HG03520 (cell line): ENCODE results near the gene COPG1.
"Not testable (repeated sequence)": the region's sequence is repeated elsewhere in the genome, so short reads cannot be mapped to it uniquely, and the experiment has no call there.

Experiments
- ATAC-seq: cut with Tn5 transposase; IDR thresholded peaks from one replicate; pipeline ENCODE4 v1.9.1; 2021; ENCODE audit warnings: mild to moderate bottlenecking, moderate library complexity; ENCODE audit not compliant: unreplicated experiment

COPG1 gene

GRCh38 chr3:129239991-129240390, 9.4 kb upstream of the COPG1 start:
- ATAC-seq = no peak

DNA sequence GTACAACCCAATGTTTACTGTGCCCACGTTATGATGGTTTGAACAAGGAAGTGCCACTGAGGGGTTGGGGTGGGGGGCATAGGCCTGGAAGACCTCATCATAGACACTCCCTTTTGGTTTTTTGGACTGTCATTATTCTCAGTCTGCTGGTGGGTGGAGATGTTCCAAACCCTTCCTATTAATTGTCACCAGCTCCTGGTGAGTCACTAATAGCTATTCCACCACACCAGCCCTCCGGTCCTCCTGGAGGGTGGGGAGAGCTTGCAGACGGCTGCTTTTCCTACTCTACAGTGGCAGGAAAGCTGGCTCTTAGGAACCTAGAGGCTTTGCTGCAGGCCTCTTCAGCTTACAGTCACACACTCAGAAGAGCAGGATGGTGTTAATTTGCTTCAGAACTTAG, 9.0 kb upstream of the COPG1 start:
- ATAC-seq = no peak

GRCh38 chr3:129245141-129245540, 4.3 kb upstream of the COPG1 start:
- no peak for ATAC-seq

DNA sequence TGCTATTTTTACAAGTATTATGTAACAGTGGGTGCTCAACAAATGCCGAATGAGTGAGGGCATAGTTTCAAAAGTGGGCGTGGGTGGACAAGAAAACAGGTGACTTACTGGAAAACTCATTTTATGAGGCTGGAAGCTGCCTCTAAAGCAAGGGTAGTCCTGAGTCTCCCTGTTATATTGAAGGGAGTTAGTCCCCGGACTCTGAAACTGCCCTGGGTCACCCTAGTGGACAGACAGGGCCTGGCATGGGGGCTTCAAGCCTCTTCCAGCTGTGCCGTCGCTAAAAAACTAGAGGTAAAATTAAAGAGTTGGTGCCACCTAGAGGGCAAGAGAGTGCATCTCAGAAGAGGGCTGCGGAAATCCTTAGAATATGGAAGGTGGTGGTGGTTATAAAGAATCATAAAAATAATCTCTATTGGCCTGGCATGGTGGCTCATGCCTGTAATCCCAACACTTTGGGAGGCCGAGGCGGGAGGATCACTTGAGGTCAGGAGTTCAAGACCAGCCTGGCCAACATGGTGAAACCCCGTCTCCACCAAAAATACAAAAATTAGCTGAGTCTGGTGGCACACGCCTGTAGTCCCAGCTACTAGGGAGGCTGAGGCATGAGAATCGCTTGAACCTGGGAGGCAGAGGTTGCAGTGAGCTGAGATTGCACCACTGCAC, 3.6 kb upstream of the COPG1 start:
- peak; percentile 57 for ATAC-seq

GRCh38 chr3:129246636-129247035, 2.8 kb upstream of the COPG1 start:
- no peak for ATAC-seq

DNA sequence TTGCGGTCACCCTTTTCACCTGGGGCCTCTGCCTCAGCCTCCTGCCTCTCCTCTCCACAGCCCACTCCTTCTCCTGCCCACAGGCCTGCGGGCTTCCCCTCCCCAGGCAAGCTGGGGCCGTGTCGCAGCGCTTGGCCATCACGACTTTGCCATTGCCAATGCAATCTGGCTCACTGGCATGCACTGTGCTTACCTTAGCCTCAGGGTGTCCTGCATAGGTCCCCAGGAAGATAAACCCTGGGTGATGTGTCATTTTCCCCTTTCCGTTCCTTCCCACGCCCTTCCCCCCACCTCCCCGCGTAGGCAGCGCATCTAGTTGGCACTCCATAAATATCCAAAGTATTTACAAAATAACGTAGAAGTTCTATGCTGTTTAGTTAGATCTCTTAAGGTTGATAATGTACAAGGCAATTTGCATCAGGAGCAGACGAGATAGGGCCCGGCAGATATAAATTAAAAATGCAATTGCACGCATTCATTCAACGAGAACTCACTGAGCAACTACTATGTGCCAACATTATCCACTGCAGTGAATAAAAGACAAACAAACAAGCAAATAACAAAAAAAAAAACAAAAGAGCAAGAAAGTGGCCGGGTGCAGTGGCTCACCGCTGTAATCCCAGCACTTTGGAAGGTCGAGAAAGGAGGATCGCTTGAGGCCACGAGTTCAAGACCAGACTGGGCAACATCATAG, 973 bp upstream of the COPG1 start:
- no peak for ATAC-seq

DNA sequence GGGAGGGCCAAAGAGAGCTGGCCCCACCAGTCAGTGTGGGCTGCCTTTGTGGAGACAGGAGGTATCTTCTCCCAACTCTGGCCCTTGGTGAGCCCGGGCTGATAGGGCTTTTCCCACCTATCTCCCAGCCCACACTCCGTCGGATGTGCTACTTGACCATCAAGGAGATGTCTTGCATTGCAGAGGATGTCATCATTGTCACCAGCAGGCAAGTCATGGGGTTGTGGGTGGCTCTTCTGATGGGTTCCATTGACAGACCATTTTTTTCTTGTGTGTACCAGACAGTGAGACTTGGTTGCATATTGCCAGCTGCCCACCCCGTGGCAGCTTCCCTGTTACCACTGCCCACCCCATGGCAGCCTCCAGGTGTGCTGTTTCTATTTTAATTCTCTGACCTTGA, 3.3 kb downstream of the COPG1 start:
- no peak for ATAC-seq

GRCh38 chr3:129254536-129255230, 5.3 kb downstream of the COPG1 start:
- ATAC-seq = no peak

DNA sequence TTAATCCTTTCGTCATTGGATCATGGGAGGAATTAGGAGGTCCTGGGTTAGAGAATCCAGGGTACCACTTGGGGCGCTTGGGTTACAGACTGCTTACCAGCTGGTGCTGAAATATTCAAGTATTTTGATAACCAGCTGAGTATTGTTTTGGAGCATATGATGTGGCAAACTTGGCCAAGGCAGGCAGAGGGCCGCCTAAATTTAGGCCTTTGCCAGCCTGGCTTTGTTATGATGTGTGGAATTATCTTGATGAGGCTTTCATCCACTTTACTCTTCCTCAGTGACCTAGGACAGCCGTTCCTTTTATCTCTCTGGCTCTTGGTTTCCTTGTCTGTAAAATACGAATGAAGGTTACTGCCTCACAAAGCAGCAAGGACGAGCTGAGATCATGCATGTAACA, 6.9 kb downstream of the COPG1 start:
- no peak for ATAC-seq

DNA sequence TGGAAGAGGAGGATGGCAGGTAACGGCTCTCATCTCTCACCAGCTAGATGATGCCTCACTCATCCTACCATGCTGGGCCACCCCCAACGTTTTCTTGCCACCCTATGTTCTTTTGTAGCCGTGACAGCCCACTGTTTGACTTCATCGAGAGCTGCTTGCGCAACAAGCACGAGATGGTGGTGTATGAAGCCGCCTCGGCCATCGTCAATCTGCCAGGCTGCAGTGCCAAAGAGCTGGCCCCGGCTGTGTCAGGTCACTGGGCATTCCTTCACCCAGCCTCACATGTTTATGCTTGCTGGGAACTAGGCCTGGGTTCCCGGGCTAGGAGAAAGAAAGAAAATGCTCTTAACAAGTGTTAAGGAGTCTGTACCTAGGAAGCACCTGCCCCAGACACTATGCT, 8.2 kb downstream of the COPG1 start:
- ATAC-seq = no peak

DNA sequence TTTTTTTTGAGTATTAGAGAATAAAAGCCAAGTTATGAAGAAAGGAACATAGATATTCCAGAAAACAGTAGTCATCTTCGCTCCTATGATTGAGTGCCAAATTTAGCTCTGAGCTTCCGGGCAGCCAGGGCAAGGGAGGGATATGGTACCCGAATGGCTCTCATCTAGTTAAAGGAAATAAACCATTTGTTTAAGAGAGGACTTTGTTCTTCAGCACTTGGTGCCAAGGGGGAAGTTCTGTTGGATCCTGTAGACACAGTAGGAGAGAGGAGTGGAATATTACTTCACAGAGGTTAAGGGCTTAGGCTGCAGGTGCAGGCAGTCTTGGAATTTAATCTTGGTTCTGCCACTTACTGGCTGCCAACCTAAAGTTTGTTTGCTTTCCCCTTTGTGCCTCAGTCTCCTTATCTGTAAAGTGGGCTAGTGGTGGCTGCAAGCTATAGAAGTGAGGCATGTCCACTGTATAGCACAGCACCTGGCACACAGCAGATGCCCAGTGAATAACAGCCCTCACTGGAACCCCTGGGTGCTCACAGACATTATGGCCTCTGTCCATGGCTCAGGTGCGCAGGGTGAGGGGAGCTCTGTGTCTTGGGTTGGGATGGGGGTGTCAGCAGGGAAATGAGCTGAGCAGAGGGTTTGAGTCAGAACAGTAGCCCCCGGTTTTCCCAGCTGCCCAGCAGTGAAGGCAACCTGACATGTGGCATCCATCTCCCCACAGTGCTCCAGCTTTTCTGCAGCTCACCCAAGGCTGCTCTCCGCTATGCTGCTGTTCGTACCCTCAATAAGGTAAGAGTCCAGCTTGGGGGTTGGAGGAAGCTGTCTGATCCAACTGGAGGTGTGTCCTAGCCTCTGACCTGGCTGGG, 10.4 kb downstream of the COPG1 start:
- no peak for ATAC-seq

DNA sequence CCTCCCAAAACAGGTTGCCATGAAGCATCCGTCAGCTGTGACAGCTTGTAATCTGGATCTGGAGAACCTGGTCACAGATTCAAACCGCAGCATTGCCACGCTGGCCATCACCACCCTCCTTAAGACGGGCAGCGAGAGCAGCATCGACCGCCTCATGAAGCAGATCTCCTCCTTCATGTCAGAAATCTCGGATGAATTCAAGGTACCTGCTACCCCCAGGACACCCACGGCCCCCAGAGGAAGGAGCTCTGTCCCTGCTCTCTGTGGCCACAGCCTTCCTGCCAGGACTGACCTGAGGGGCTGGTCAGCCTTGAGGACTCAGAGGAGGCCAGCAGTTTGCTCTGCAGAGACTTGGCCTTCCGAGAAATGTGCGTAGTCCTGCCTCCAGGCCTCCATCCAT, 11.2 kb downstream of the COPG1 start:
- ATAC-seq = no peak

- ATAC-seq = no peak
These were observed 12.5 kb downstream of the COPG1 start for GRCh38 chr3:129261894-129262293.

GRCh38 chr3:129263161-129263910, 13.9 kb downstream of the COPG1 start:
- ATAC-seq = no peak

DNA sequence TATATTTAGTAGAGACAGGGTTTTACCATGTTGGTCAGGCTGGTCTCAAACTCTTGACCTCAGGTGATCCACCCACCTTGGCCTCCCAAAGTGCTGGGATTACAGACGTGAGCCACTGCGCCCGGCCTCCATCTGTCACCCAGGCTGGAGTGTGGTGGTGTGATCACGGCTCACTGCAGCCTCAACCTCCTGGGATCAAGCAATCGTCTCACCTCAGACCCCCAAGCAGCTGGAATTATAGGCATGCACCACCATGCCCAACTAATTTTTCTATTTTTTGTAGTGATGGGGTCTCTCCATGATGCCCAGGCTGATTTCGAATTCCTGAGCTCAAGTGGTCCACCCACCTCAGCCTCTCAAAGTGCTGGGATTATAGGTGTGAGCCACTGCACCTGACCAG, 15.6 kb downstream of the COPG1 start:
- not testable (repeated sequence) for ATAC-seq

- ATAC-seq = no peak
These were observed 17.2 kb downstream of the COPG1 start for GRCh38 chr3:129266651-129267050.

DNA sequence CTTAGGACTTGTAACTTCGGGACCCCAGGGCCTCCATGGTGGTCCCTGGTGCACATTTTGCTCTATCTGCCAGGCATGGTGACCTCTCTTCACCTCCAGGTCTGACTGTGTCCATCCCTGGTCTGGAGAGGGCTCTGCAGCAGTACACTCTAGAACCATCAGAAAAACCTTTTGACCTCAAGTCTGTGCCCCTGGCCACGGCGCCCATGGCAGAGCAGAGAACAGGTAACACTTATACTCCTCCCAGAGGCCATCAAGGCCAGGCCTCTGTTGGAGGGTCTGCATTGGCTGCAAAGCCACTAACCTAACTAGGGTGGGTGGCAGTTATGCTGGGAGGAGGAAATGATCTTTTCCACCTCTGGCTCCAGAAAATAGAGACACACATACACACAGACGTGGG, 19.0 kb downstream of the COPG1 start:
- no peak for ATAC-seq

- ATAC-seq = no peak
These were observed 22.3 kb downstream of the COPG1 start for GRCh38 chr3:129271674-129272073.

DNA sequence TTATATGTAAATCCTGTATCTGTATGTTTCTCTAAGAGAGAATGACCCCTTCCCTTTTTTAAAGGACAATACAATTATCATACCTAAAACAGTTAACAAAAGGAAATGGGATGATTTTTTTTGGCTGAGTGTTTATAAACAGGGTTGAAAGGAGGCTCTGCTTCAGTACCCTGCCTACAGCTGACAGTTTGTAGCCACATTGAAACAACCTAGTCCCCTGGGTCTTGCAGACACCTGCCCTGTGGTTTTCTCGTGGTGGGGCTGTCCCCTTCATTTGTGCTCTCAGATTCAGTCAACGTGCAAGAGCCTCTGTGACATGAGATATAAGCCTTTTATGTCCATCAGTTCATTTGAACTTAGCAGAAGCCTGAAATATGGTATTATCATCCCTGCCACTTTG, 27.0 kb downstream of the COPG1 start:
- peak; percentile 81 for ATAC-seq

- no peak for ATAC-seq
These were observed 28.4 kb downstream of the COPG1 start for GRCh38 chr3:129277829-129278271.
